ENCODE measurements around the gene CEP63.

Gene CEP63

DNA sequence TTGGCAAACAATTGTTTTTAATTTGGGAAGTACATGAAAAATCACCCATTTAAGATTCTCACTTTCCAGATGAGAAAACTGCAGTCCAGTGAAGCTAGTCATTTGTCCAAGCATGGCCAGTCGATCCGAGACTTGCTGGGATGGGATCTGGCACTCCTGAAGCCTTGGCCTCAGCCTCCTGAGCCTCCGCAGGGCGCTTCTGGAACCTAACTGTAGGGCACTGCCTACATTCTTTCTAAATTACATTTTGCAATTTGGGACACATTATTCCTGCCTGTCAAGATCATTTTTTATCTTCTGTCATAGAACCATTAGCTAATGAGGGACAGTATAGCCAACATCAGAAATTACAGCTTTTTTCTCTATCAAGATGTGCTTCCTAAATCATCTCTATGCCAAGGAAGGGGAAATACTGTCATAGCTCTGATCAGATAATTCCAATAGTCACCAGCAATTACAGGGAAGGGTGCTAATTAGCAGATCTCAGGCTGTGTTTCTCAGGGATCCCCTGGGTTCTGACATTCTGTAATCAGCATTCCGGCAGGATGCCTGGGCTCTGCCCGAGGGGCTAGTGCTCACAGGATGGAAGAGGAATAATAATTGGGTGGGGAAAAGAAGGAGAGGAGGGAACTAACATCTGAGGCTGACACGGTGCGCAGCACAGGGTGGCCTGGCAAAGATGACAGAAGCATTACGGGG is 28.3 kb upstream of the CEP63 start:
- no peak for TF ChIP-seq EZH2phosphoT487 (IDR thresholded peaks at IDR 0.05; ENCODE audit: low read depth)
- TF ChIP-seq, protein P1, sequence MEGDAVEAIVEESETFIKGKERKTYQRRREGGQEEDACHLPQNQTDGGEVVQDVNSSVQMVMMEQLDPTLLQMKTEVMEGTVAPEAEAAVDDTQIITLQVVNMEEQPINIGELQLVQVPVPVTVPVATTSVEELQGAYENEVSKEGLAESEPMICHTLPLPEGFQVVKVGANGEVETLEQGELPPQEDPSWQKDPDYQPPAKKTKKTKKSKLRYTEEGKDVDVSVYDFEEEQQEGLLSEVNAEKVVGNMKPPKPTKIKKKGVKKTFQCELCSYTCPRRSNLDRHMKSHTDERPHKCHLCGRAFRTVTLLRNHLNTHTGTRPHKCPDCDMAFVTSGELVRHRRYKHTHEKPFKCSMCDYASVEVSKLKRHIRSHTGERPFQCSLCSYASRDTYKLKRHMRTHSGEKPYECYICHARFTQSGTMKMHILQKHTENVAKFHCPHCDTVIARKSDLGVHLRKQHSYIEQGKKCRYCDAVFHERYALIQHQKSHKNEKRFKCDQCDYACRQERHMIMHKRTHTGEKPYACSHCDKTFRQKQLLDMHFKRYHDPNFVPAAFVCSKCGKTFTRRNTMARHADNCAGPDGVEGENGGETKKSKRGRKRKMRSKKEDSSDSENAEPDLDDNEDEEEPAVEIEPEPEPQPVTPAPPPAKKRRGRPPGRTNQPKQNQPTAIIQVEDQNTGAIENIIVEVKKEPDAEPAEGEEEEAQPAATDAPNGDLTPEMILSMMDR (IDR thresholded peaks at IDR 0.05; ENCODE audit: low read depth, low read length): no peak

DNA sequence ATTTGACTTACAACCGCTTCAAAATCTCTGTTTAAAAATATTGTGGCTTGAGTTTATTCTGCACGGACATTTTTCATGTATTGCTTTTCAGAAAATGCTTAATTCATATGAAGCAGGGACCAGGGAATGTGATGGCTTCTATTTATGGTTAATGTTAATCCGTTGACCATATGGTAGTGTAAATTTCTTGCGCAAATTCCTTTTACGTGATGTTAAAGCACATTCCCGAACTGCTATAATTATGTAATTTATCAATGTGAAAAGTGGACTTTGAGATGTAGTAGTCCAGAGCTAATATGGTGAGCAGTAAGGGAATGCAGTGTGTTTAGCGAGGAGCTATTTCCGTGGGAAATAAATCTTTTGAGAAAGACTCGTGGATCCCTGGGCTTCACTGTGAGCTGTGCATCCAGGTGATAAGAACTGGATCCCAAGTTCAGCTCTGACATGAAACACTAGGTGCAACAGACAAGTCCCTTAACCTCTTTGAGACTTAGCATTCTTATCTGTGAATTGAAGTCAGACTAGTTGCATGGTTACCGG is 27.4 kb upstream of the CEP63 start:
- TF ChIP-seq, protein P1 (IDR thresholded peaks at IDR 0.05; ENCODE audit: low read depth, low read length): no peak
- TF ChIP-seq EZH2phosphoT487 (IDR thresholded peaks at IDR 0.05; ENCODE audit: low read depth): no peak
- Histone ChIP-seq H2AFZ (ENCODE audit: low read depth, low read length) (no peak overlapping the region), H3K4me3 (ENCODE audit: low read length) (no peak overlapping the region), H3K4me1 (ENCODE audit: low read length) (no peaks in the 10 kb centered on the region), H3K9me3 (ENCODE audit: insufficient read depth, low read length) (no peaks in the 10 kb centered on the region), H3K9ac (ENCODE audit: low read length) (no peak overlapping the region), H3K36me3 (replicated peaks; ENCODE audit: low read depth, low read length) (no peaks in the 10 kb centered on the region), H4K20me1 (ENCODE audit: insufficient read depth, low read length) (no peaks in the 10 kb centered on the region), H3K79me2 (ENCODE audit: low read length) (no peaks in the 10 kb centered on the region), H3K4me2 (ENCODE audit: low read length) (no peak overlapping the region), H3K27me3 (ENCODE audit: low read depth, low read length) (peaks cover 47% of the 10 kb centered on the region), H3K27ac (ENCODE audit: low read length) (no peak overlapping the region)

More for the DNA sequence above, 28.3 kb upstream of the CEP63 start:
- no peak overlapping the region for H2AFZ ChIP-seq (ENCODE audit: low read depth, low read length)
- no peaks in the 10 kb centered on the region for H3K4me1 ChIP-seq (ENCODE audit: low read length)
- H3K9me3 ChIP-seq (ENCODE audit: insufficient read depth, low read length): no peaks in the 10 kb centered on the region
- H3K4me3 ChIP-seq (ENCODE audit: low read length): no peak overlapping the region
- H3K79me2 ChIP-seq (ENCODE audit: low read length): no peaks in the 10 kb centered on the region
- no peak overlapping the region for H3K9ac ChIP-seq (ENCODE audit: low read length)
- no peaks in the 10 kb centered on the region for H3K36me3 ChIP-seq (replicated peaks; ENCODE audit: low read depth, low read length)
- no peaks in the 10 kb centered on the region for H4K20me1 ChIP-seq (ENCODE audit: insufficient read depth, low read length)
- H3K27me3 ChIP-seq (ENCODE audit: low read depth, low read length): peaks cover 47% of the 10 kb centered on the region
- H3K4me2 ChIP-seq (ENCODE audit: low read length): no peak overlapping the region
- no peak overlapping the region for H3K27ac ChIP-seq (ENCODE audit: low read length)

DNA sequence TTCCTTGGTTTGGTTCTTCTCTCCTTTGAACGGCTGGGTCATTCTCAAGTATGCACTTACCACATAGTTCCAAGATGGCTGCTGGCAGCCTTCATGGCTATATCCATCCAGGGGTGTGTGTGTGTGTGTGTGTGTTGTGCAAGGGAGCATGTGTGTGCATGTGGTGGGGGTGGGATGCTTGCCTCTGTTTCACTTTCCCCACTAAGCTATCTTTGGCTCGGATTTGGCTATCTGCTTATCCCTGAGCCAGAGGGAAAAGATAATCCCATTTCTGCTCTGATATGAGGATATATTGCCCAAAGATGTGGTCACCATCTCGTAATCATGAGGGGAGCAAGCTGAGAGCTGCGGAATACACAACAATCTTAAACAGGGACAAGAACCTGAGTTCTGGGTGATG is 26.3 kb upstream of the CEP63 start:
- H3K4me3 ChIP-seq (ENCODE audit: low read length): no peak overlapping the region
- no peak for TF ChIP-seq EZH2phosphoT487 (IDR thresholded peaks at IDR 0.05; ENCODE audit: low read depth)
- TF ChIP-seq, protein P1 (IDR thresholded peaks at IDR 0.05; ENCODE audit: low read depth, low read length): no peak
- no peaks in the 10 kb centered on the region for H3K79me2 ChIP-seq (ENCODE audit: low read length)
- H3K27ac ChIP-seq (ENCODE audit: low read length): no peak overlapping the region
- H3K4me1 ChIP-seq (ENCODE audit: low read length): no peaks in the 10 kb centered on the region
- H3K4me2 ChIP-seq (ENCODE audit: low read length): no peak overlapping the region
- peaks cover 39% of the 10 kb centered on the region for H3K27me3 ChIP-seq (ENCODE audit: low read depth, low read length)
- no peaks in the 10 kb centered on the region for H4K20me1 ChIP-seq (ENCODE audit: insufficient read depth, low read length)
- no peaks in the 10 kb centered on the region for H3K9me3 ChIP-seq (ENCODE audit: insufficient read depth, low read length)
- H3K9ac ChIP-seq (ENCODE audit: low read length): no peak overlapping the region
- H2AFZ ChIP-seq (ENCODE audit: low read depth, low read length): no peak overlapping the region
- no peaks in the 10 kb centered on the region for H3K36me3 ChIP-seq (replicated peaks; ENCODE audit: low read depth, low read length)

DNA sequence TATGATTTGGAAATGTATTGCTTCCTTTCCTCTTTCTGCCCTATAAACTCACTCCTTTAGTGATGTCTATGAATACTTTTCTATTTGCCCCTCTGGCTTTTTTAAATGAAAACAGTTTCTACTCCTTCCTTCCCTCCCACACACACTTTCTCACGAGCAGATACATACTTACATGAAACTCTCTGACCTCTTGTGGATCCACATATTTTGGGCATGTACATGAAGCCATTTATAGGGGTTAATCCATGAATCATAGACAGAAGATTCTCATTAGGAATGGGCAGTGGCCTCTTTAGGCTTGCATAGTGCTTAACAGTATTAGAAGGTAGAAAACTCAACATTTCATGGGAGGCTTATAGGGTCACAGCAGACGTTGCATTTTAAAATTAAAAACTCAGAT is 24.9 kb upstream of the CEP63 start:
- H4K20me1 ChIP-seq (ENCODE audit: insufficient read depth, low read length): no peaks in the 10 kb centered on the region
- H3K27me3 ChIP-seq (ENCODE audit: low read depth, low read length): peaks cover 30% of the 10 kb centered on the region
- H3K4me2 ChIP-seq (ENCODE audit: low read length): no peak overlapping the region
- TF ChIP-seq, protein P1 (IDR thresholded peaks at IDR 0.05; ENCODE audit: low read depth, low read length): no peak
- TF ChIP-seq EZH2phosphoT487 (IDR thresholded peaks at IDR 0.05; ENCODE audit: low read depth): no peak
- H3K4me1 ChIP-seq (ENCODE audit: low read length): no peaks in the 10 kb centered on the region
- H3K36me3 ChIP-seq (replicated peaks; ENCODE audit: low read depth, low read length): no peaks in the 10 kb centered on the region
- H3K9me3 ChIP-seq (ENCODE audit: insufficient read depth, low read length): no peaks in the 10 kb centered on the region
- H3K9ac ChIP-seq (ENCODE audit: low read length): no peak overlapping the region
- H3K79me2 ChIP-seq (ENCODE audit: low read length): no peaks in the 10 kb centered on the region
- no peak overlapping the region for H3K27ac ChIP-seq (ENCODE audit: low read length)
- no peak overlapping the region for H2AFZ ChIP-seq (ENCODE audit: low read depth, low read length)
- no peak overlapping the region for H3K4me3 ChIP-seq (ENCODE audit: low read length)

Measured in OCI-LY3 (cell line).